ENCODE data around the gene GRM7. TPM values are rescaled to one million over a fixed set of nuclear protein-coding genes. Genes with fewer than 3 reads are reported as not detected.

Gene GRM7
- total RNA-seq, 2 donors from 2014 or later, result not detected

DNA sequence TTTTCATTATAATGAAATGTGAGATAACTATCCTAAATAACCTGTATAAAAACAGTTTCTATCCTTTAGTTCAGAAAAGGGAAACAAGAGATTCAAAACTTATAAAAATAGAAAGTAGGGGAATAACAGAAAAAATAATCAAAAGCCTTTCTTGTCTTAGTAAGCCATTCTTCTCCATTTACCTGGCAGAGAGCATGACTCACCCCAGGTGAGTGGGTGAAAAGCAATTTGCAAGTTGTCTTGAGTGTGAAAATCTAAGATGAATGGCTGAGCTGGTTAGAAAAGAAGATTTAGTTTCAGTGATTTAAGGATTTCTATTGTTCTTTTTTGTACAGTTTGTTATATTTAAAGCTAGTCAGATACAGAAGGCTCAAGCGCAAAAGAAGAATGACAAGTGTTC is 702.0 kb downstream of the GRM7 start:
- H3K9me3 ChIP-seq (ENCODE audit: control insufficient read depth, low read length, poor library complexity, severe bottlenecking), result no peaks in the 10 kb centered on the region
- H3K4me3 Mint-ChIP-seq, result no peak overlapping the region
- no peak for ATAC-seq
- no peaks in the 10 kb centered on the region for H3K27me3 Mint-ChIP-seq
- no peak overlapping the region for H3K27ac Mint-ChIP-seq
- DNase-seq, result no peak
- H3K4me1 Mint-ChIP-seq, result no peaks in the 10 kb centered on the region
- H3K36me3 Mint-ChIP-seq (ENCODE audit: low read depth), result no peaks in the 10 kb centered on the region

DNA sequence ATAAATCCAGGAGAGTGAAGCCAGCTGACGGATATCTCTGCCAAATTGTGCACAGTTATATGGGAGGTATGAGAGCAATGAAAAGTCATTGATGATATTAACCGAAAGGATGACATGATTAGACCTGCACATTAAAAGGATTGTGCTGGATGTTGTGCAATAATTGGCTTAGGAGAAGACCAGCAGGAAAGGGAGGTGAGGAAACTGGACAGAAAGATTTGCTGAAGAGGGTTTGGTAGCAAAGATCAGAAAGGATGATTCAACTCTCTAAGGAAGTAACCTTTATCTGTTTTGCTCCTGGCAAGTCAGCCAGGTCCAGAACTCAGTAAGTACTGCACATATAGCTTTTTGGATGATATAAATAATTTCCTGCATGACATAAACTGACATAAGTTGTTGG is 704.7 kb downstream of the GRM7 start:
- Mint-ChIP-seq H3K27ac (no peak overlapping the region), H3K4me3 (no peak overlapping the region), H3K4me1 (no peaks in the 10 kb centered on the region), H3K36me3 (ENCODE audit: low read depth) (no peaks in the 10 kb centered on the region), H3K27me3 (no peaks in the 10 kb centered on the region)
- DNase-seq (no peak), ATAC-seq (no peak)
- no peaks in the 10 kb centered on the region for H3K9me3 ChIP-seq (ENCODE audit: control insufficient read depth, low read length, poor library complexity, severe bottlenecking)

DNA sequence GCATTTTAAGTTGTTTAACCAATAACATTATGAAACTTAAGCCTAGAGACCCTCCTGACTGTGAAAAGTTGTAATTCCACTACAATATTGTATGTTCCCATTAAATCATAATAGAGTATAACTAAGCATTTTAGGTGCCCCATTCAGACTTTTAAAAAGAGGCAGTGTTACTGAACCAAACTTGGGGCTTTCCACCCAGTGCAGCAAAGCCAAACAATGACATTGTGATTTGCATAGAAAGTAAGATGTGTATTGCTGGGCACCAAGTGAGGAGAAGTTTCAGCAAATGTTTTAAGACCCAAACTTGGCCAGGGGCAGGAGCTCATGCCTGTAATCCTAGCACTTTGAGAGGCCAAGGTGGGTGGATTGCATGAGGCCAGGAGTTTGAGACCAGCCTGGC is 706.2 kb downstream of the GRM7 start:
- Mint-ChIP-seq H3K4me1 (no peaks in the 10 kb centered on the region), H3K4me3 (no peak overlapping the region)
- no peak for ATAC-seq

DNA sequence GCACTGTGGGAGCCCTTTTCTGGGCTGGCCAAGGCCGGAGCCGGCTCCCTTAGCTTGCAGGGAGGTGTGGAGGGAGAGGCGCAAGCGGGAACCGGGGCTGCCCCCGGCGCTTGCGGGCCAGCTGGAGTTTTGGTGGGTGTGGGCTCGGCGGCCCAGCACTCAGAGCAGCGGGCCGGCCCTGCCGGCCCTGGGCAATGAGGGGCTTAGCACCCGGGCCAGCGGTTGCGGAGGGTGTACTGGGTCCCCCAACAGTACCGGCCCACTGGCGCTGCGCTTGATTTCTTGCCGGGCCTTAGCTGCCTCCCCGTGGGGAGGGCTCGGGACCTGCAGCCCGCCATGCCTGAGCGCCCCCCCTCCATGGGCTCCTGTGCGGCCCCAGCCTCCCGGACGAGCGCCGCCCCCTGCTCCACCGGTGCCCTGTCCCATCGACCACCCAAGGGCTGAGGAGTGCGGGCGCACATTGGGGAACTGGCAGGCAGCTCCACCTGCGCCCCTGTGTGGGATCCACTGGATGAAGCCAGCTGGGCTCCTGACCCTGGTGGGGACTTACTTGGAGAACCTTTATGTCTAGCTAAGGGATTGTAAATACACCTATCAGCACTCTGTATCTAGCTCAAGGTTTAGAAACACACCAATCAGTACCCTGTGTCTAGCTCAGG is 707.7 kb downstream of the GRM7 start:
- ATAC-seq (no peak), DNase-seq (no peak)

More for the DNA sequence above, 706.2 kb downstream of the GRM7 start:
- Mint-ChIP-seq H3K27me3 (no peaks in the 10 kb centered on the region), H3K36me3 (ENCODE audit: low read depth) (no peaks in the 10 kb centered on the region), H3K27ac (no peak overlapping the region)
- DNase-seq, result no peak
- H3K9me3 ChIP-seq (ENCODE audit: control insufficient read depth, low read length, poor library complexity, severe bottlenecking), result no peaks in the 10 kb centered on the region

DNA sequence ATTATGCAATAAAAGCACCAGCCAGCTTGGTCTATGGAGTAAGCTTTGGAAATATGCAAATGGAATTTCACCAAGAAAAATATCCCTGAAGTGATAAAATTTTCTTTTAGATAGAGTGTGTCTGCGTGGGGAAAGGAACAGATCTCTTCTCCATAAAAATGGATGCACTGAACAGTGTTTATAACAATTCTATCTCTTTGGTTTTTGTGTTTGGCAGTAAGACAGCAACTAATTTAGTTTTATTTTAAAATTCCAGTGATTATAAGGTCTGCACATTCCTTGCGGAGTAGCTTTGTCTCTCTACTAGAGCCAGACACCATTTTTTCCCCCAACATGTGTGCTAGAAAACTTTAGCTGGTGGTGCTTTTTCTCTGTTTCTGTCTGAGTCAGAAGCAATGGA is 712.4 kb downstream of the GRM7 start:
- H3K36me3 Mint-ChIP-seq (ENCODE audit: low read depth), result no peaks in the 10 kb centered on the region
- no peaks in the 10 kb centered on the region for H3K4me1 Mint-ChIP-seq
- H3K27ac Mint-ChIP-seq, result no peak overlapping the region
- no peaks in the 10 kb centered on the region for H3K9me3 ChIP-seq (ENCODE audit: control insufficient read depth, low read length, poor library complexity, severe bottlenecking)
- ATAC-seq (no peak), DNase-seq (no peak)
- no peak overlapping the region for H3K4me3 Mint-ChIP-seq
- H3K27me3 Mint-ChIP-seq, result no peaks in the 10 kb centered on the region

More for the DNA sequence above, 707.7 kb downstream of the GRM7 start:
- Mint-ChIP-seq H3K27me3 (no peaks in the 10 kb centered on the region), H3K27ac (no peak overlapping the region), H3K4me1 (no peaks in the 10 kb centered on the region), H3K36me3 (ENCODE audit: low read depth) (no peaks in the 10 kb centered on the region), H3K4me3 (no peak overlapping the region)
- H3K9me3 ChIP-seq (ENCODE audit: control insufficient read depth, low read length, poor library complexity, severe bottlenecking), result no peaks in the 10 kb centered on the region

DNA sequence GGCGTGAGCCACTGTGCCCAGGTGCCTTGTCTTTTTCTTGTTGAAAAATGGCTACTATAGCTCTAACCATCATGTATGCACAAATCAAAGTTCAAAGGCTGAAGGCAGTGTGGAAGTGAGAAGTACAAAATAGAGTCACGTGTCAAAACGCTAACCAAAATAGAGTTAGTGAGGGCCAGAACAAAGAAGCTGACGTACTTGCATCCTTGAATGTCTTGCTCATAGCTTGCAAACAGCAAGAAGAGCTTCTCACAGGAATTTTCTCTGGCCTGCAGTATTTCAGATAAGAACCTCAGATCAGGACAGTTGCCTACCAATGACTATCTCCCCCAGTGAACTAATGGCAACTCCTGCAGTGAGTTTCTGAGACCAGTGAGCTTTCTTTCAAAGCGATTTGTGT is 713.5 kb downstream of the GRM7 start:
- H3K27me3 Mint-ChIP-seq, result no peaks in the 10 kb centered on the region
- H3K27ac Mint-ChIP-seq, result no peak overlapping the region
- H3K9me3 ChIP-seq (ENCODE audit: control insufficient read depth, low read length, poor library complexity, severe bottlenecking), result no peaks in the 10 kb centered on the region
- DNase-seq (no peak), ATAC-seq (no peak)
- H3K36me3 Mint-ChIP-seq (ENCODE audit: low read depth), result no peaks in the 10 kb centered on the region
- no peak overlapping the region for H3K4me3 Mint-ChIP-seq
- no peaks in the 10 kb centered on the region for H3K4me1 Mint-ChIP-seq

DNA sequence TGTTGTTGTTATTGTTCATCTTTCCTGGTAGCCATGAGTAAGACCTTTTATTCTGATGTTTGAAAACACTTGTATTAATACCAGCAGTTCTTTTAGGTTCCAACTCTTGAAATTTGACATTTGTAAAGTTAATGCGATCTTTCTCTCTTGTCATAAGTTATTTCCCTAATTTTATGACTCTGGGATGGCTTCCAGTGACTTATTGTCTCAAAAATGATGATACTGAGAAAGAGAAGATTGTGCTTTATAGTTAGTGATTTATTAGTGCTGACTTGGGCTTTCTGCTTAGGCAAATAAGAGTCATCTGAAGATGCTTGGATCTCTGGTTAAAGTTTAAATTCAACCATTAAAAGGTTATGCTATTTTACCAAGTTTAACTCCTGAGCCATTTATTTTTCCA is 715.2 kb downstream of the GRM7 start:
- Mint-ChIP-seq H3K36me3 (ENCODE audit: low read depth) (no peaks in the 10 kb centered on the region), H3K4me1 (no peaks in the 10 kb centered on the region), H3K27me3 (no peaks in the 10 kb centered on the region), H3K4me3 (no peak overlapping the region), H3K27ac (no peak overlapping the region)
- H3K9me3 ChIP-seq (ENCODE audit: control insufficient read depth, low read length, poor library complexity, severe bottlenecking), result no peaks in the 10 kb centered on the region
- no peak for ATAC-seq
- DNase-seq, result no peak

DNA sequence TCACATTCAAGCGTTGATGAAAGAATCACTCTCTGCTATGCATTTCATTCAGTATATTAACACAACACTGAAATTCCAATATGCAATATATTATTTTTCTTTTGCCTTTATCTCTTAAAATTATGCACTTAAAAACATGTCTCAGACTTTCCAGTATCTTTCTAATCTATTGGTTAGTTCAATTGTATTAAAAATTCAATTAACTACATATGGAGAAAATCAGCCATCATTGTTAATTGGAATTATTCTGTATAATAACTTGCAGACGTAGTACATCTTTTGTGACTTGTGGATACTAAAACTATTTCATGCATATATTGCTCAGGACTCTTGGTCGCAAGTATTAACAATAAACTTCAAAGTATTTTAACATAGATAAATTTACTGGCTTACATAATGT is 715.6 kb downstream of the GRM7 start:
- Mint-ChIP-seq H3K36me3 (ENCODE audit: low read depth) (no peaks in the 10 kb centered on the region), H3K27ac (no peak overlapping the region), H3K27me3 (no peaks in the 10 kb centered on the region), H3K4me3 (no peak overlapping the region), H3K4me1 (no peaks in the 10 kb centered on the region)
- no peak for ATAC-seq
- DNase-seq, result no peak
- H3K9me3 ChIP-seq (ENCODE audit: control insufficient read depth, low read length, poor library complexity, severe bottlenecking), result no peaks in the 10 kb centered on the region

DNA sequence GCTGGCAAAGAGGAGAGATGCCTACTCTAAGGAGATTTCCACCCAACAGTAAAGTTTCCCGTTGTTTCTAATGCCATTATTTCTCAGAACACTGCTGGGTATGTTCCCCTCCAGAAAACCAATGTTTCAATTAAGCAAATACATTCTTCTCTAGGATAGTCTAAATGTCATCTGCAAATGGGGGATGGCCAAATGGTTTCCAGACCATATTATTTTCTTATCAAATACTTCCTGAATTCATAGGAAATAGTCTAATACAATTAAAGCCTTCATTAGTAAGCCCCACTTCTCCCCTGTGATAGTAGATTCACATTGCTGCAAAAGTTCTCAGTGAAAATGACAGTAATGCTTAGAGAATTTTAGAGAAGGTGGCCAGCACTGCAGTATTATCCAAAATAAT is 716.6 kb downstream of the GRM7 start:
- no peak overlapping the region for H3K4me3 Mint-ChIP-seq
- no peaks in the 10 kb centered on the region for H3K9me3 ChIP-seq (ENCODE audit: control insufficient read depth, low read length, poor library complexity, severe bottlenecking)
- H3K36me3 Mint-ChIP-seq (ENCODE audit: low read depth), result no peaks in the 10 kb centered on the region
- no peaks in the 10 kb centered on the region for H3K4me1 Mint-ChIP-seq
- no peaks in the 10 kb centered on the region for H3K27me3 Mint-ChIP-seq
- ATAC-seq (no peak), DNase-seq (no peak)
- H3K27ac Mint-ChIP-seq, result no peak overlapping the region

DNA sequence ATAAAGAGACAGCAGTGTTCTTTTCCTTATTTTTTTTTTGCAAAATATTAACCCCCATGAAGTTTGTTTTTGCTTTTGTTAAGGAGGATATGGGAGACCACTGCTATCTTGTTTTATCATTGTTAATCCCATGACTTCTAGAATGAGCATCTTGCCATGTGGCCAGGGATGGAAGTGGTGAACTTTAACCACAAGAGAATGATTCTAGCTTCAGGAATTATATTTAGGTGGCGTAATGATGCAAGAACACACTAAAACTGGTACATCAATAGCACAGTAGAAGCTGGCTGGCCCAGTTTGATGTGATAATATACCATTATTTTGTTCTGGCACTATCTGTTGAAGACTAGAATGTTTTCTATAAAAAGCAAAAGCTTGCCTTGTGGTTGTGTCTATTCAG is 720.9 kb downstream of the GRM7 start:
- H3K27me3 Mint-ChIP-seq, result no peaks in the 10 kb centered on the region
- no peaks in the 10 kb centered on the region for H3K9me3 ChIP-seq (ENCODE audit: control insufficient read depth, low read length, poor library complexity, severe bottlenecking)
- ATAC-seq (no peak), DNase-seq (no peak)
- no peak overlapping the region for H3K27ac Mint-ChIP-seq
- no peak overlapping the region for H3K4me3 Mint-ChIP-seq
- no peaks in the 10 kb centered on the region for H3K4me1 Mint-ChIP-seq
- H3K36me3 Mint-ChIP-seq (ENCODE audit: low read depth), result no peaks in the 10 kb centered on the region

DNA sequence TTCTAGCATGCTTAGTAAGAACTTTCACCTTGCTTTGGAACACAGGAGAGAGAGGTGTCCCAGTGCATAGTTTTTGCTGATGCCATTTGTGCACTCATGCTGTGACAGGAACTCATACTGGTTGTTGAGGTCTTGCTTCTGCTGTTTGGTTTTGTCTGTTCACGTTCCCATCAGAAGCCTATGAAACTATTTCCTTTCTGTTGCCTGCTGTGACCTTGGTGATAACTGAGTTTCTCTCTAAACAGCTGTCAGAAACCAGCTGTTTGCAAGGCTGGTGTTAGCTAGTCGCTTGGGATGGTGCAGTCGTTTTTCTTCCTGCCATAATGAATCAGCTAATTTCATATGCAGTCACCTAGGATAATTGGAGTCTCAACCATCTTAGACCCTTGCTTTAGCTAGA is 724.1 kb downstream of the GRM7 start:
- H3K9me3 ChIP-seq (ENCODE audit: control insufficient read depth, low read length, poor library complexity, severe bottlenecking), result no peaks in the 10 kb centered on the region
- no peaks in the 10 kb centered on the region for H3K4me1 Mint-ChIP-seq
- DNase-seq (no peak), ATAC-seq (no peak)
- no peak overlapping the region for H3K4me3 Mint-ChIP-seq
- no peaks in the 10 kb centered on the region for H3K27me3 Mint-ChIP-seq
- no peaks in the 10 kb centered on the region for H3K36me3 Mint-ChIP-seq (ENCODE audit: low read depth)
- H3K27ac Mint-ChIP-seq, result no peak overlapping the region

DNA sequence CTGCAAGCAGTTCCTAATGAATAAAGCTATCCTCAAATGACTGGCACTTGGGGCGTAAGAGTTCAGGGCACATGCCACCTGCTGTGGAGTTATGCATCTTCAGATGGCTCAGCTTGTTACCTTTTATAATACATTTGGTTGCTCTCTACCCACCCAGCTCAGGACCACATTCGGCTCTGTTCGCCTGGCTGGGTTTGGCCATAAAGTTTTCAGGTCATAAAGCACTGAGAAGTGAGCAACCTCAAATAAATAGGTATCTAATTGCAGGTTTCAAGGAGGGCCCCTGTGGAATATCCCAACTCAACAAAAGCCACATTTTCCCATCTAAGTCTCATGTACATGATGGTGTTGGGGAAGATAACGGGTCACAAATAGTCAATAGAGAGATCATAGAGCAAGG is 727.3 kb downstream of the GRM7 start:
- no peaks in the 10 kb centered on the region for H3K9me3 ChIP-seq (ENCODE audit: control insufficient read depth, low read length, poor library complexity, severe bottlenecking)
- no peaks in the 10 kb centered on the region for H3K27me3 Mint-ChIP-seq
- no peaks in the 10 kb centered on the region for H3K36me3 Mint-ChIP-seq (ENCODE audit: low read depth)
- ATAC-seq (no peak), DNase-seq (no peak)
- H3K4me3 Mint-ChIP-seq, result no peak overlapping the region
- H3K4me1 Mint-ChIP-seq, result no peaks in the 10 kb centered on the region
- H3K27ac Mint-ChIP-seq, result no peak overlapping the region

DNA sequence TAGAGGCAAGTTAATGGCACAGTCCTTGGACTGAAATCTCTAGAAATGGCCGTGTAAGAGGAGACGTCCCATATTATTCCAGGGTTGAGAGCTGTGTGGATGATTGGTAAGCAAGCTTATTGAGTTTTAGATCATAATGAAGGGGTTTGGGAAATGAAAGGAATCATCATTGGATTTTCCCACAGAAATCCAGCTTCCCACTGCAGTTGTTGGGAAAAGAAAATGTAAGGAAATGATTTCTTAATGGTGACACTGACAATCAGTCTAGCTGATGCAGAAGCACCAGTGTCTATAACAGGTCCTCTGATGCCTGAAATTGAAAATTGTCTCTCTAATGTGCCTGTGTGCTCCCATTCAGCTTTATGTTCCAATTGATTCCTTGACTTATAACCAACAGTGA is 728.6 kb downstream of the GRM7 start:
- ATAC-seq (no peak), DNase-seq (no peak)
- no peak overlapping the region for H3K4me3 Mint-ChIP-seq
- H3K36me3 Mint-ChIP-seq (ENCODE audit: low read depth), result no peaks in the 10 kb centered on the region
- no peak overlapping the region for H3K27ac Mint-ChIP-seq
- no peaks in the 10 kb centered on the region for H3K4me1 Mint-ChIP-seq
- H3K27me3 Mint-ChIP-seq, result no peaks in the 10 kb centered on the region
- H3K9me3 ChIP-seq (ENCODE audit: control insufficient read depth, low read length, poor library complexity, severe bottlenecking), result no peaks in the 10 kb centered on the region

DNA sequence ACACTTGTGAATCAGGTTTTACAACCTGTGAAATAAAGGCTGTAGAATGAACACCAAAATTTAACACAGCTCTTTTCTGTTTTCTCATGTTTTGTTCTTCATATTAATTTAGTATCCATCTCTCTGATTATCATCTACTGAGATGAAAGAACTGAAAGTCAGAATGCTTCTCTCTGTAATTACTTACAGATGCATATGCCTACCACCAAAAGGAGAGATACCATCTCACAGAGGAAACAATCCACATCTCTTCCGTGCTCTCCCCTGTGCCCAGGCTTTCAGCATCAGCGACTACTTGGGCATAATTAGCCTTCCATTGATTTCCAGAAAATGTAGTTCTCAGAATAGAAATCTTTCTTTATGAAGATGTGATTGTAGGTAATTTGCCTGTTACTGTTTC is 741.4 kb downstream of the GRM7 start:
- Mint-ChIP-seq H3K4me1 (no peaks in the 10 kb centered on the region), H3K27me3 (no peaks in the 10 kb centered on the region), H3K4me3 (no peak overlapping the region), H3K36me3 (ENCODE audit: low read depth) (no peaks in the 10 kb centered on the region), H3K27ac (no peak overlapping the region)
- no peaks in the 10 kb centered on the region for H3K9me3 ChIP-seq (ENCODE audit: control insufficient read depth, low read length, poor library complexity, severe bottlenecking)
- ATAC-seq, result no peak
- no peak for DNase-seq

Data from T-helper 17 cell (primary cell).